ENCODE results near the gene ABHD8. TPM values are rescaled to one million over a fixed set of nuclear protein-coding genes. Genes with fewer than 3 reads are reported as not detected.

Gene ABHD8
- total and polyA plus RNA-seq, 2 experiments from 2014 or later: 5.5 to 16.5 TPM

DNA sequence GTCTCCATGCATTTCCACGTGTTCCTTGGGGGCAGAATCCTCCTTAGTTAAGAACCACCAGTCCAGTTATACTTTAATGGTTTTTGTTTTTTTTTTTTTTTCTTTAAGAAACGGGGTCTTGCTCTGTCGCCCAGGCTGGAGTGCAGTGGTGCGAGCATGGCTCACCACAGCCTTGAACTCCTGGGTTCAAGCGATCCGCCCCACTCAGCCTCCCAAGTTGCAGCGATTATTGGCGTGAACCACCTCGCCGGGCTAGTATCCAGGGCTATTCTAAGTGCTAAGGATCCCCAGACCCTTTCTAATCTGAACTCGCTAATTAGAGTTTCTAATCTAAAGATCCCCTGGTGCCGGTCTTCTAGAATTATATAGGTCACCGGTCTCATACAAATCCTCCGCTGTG, 9.6 kb downstream of the ABHD8 start:
- Histone ChIP-seq H3K4me2 (peak overlapping the region; percentile 83; the same call in 1 of the 2 replicates), H3K79me2 (replicated peaks; ENCODE audit: insufficient read depth) (peaks cover 15% of the 10 kb centered on the region), H3K4me3 (peak overlapping the region; percentile 61), H3K4me1 (ENCODE audit: insufficient read depth) (peaks cover 11% of the 10 kb centered on the region), H3K36me3 (ENCODE audit: insufficient read depth) (no peaks in the 10 kb centered on the region; the same call in 1 of the 2 replicates), H3K27me3 (ENCODE audit: insufficient read depth) (no peaks in the 10 kb centered on the region), H2AFZ (no peak overlapping the region), H3K27ac (ENCODE audit: low read depth) (peak overlapping the region; percentile 84; the same call in 1 of the 2 replicates), H3K9me2 (ENCODE audit: insufficient read depth) (no peaks in the 10 kb centered on the region), H4K20me1 (replicated peaks; ENCODE audit: insufficient read depth) (no peaks in the 10 kb centered on the region; the same call in 1 of the 2 replicates), H3F3A (replicated peaks; ENCODE audit: low read depth) (peaks cover 22% of the 10 kb centered on the region)
- peak overlapping the region; percentile 82 for H3K4me3 Mint-ChIP-seq
- DNase-seq (ENCODE audit: low spot score): no peak
- H3K27me3 Mint-ChIP-seq (ENCODE audit: insufficient read depth, low read depth, poor library complexity): peaks cover 20% of the 10 kb centered on the region
- H3K36me3 Mint-ChIP-seq (ENCODE audit: low read depth): peaks cover 27% of the 10 kb centered on the region
- H3K9me3 Mint-ChIP-seq: peaks cover 8% of the 10 kb centered on the region; the same call in 2 of the 3 replicates
- H3K4me1 Mint-ChIP-seq: peaks cover 6% of the 10 kb centered on the region
- no peak overlapping the region; the same call in 1 of the 2 replicates for H3K27ac Mint-ChIP-seq
- no peak for ATAC-seq
- TF ChIP-seq CREB1 (CRISPR knock-in tag; IDR thresholded peaks at IDR 0.05; ENCODE audit: low read depth): no peak
- no peak for TF ChIP-seq EZH2 (IDR thresholded peaks at IDR 0.05; ENCODE audit: low read depth, unreplicated experiment)
- no peak for TF ChIP-seq POLR2AphosphoS5 (IDR thresholded peaks at IDR 0.05; ENCODE audit: low read depth)
- no peak for TF ChIP-seq JUNB (IDR thresholded peaks at IDR 0.05; ENCODE audit: unreplicated experiment)
- TF ChIP-seq, protein P1, sequence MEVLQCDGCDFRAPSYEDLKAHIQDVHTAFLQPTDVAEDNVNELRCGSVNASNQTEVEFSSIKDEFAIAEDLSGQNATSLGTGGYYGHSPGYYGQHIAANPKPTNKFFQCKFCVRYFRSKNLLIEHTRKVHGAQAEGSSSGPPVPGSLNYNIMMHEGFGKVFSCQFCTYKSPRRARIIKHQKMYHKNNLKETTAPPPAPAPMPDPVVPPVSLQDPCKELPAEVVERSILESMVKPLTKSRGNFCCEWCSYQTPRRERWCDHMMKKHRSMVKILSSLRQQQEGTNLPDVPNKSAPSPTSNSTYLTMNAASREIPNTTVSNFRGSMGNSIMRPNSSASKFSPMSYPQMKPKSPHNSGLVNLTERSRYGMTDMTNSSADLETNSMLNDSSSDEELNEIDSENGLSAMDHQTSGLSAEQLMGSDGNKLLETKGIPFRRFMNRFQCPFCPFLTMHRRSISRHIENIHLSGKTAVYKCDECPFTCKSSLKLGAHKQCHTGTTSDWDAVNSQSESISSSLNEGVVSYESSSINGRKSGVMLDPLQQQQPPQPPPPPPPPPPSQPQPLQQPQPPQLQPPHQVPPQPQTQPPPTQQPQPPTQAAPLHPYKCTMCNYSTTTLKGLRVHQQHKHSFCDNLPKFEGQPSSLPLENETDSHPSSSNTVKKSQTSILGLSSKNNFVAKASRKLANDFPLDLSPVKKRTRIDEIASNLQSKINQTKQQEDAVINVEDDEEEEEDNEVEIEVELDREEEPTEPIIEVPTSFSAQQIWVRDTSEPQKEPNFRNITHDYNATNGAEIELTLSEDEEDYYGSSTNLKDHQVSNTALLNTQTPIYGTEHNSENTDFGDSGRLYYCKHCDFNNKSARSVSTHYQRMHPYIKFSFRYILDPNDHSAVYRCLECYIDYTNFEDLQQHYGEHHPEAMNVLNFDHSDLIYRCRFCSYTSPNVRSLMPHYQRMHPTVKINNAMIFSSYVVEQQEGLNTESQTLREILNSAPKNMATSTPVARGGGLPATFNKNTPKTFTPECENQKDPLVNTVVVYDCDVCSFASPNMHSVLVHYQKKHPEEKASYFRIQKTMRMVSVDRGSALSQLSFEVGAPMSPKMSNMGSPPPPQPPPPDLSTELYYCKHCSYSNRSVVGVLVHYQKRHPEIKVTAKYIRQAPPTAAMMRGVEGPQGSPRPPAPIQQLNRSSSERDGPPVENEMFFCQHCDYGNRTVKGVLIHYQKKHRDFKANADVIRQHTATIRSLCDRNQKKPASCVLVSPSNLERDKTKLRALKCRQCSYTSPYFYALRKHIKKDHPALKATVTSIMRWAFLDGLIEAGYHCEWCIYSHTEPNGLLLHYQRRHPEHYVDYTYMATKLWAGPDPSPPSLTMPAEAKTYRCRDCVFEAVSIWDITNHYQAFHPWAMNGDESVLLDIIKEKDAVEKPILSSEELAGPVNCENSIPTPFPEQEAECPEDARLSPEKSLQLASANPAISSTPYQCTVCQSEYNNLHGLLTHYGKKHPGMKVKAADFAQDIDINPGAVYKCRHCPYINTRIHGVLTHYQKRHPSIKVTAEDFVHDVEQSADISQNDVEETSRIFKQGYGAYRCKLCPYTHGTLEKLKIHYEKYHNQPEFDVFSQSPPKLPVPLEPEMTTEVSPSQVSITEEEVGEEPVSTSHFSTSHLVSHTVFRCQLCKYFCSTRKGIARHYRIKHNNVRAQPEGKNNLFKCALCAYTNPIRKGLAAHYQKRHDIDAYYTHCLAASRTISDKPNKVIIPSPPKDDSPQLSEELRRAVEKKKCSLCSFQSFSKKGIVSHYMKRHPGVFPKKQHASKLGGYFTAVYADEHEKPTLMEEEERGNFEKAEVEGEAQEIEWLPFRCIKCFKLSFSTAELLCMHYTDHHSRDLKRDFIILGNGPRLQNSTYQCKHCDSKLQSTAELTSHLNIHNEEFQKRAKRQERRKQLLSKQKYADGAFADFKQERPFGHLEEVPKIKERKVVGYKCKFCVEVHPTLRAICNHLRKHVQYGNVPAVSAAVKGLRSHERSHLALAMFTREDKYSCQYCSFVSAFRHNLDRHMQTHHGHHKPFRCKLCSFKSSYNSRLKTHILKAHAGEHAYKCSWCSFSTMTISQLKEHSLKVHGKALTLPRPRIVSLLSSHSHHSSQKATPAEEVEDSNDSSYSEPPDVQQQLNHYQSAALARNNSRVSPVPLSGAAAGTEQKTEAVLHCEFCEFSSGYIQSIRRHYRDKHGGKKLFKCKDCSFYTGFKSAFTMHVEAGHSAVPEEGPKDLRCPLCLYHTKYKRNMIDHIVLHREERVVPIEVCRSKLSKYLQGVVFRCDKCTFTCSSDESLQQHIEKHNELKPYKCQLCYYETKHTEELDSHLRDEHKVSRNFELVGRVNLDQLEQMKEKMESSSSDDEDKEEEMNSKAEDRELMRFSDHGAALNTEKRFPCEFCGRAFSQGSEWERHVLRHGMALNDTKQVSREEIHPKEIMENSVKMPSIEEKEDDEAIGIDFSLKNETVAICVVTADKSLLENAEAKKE (CRISPR knock-in tag; IDR thresholded peaks at IDR 0.05): no peak
- TF ChIP-seq, protein P2, sequence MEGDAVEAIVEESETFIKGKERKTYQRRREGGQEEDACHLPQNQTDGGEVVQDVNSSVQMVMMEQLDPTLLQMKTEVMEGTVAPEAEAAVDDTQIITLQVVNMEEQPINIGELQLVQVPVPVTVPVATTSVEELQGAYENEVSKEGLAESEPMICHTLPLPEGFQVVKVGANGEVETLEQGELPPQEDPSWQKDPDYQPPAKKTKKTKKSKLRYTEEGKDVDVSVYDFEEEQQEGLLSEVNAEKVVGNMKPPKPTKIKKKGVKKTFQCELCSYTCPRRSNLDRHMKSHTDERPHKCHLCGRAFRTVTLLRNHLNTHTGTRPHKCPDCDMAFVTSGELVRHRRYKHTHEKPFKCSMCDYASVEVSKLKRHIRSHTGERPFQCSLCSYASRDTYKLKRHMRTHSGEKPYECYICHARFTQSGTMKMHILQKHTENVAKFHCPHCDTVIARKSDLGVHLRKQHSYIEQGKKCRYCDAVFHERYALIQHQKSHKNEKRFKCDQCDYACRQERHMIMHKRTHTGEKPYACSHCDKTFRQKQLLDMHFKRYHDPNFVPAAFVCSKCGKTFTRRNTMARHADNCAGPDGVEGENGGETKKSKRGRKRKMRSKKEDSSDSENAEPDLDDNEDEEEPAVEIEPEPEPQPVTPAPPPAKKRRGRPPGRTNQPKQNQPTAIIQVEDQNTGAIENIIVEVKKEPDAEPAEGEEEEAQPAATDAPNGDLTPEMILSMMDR (conservative IDR thresholded peaks at IDR 0.05; ENCODE audit: low read depth in 2 of 2): no peak
- TF ChIP-seq EZH2phosphoT487 (IDR thresholded peaks at IDR 0.05; ENCODE audit: unreplicated experiment): no peak
- no peak for TF ChIP-seq NANOG (IDR thresholded peaks at IDR 0.05; ENCODE audit: borderline replicate concordance)
- TF ChIP-seq, protein P3, sequence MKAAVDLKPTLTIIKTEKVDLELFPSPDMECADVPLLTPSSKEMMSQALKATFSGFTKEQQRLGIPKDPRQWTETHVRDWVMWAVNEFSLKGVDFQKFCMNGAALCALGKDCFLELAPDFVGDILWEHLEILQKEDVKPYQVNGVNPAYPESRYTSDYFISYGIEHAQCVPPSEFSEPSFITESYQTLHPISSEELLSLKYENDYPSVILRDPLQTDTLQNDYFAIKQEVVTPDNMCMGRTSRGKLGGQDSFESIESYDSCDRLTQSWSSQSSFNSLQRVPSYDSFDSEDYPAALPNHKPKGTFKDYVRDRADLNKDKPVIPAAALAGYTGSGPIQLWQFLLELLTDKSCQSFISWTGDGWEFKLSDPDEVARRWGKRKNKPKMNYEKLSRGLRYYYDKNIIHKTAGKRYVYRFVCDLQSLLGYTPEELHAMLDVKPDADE (IDR thresholded peaks at IDR 0.05): no peak
- TF ChIP-seq STAT1 (IDR thresholded peaks at IDR 0.05; ENCODE audit: unreplicated experiment): no peak
- TF ChIP-seq, protein P4, sequence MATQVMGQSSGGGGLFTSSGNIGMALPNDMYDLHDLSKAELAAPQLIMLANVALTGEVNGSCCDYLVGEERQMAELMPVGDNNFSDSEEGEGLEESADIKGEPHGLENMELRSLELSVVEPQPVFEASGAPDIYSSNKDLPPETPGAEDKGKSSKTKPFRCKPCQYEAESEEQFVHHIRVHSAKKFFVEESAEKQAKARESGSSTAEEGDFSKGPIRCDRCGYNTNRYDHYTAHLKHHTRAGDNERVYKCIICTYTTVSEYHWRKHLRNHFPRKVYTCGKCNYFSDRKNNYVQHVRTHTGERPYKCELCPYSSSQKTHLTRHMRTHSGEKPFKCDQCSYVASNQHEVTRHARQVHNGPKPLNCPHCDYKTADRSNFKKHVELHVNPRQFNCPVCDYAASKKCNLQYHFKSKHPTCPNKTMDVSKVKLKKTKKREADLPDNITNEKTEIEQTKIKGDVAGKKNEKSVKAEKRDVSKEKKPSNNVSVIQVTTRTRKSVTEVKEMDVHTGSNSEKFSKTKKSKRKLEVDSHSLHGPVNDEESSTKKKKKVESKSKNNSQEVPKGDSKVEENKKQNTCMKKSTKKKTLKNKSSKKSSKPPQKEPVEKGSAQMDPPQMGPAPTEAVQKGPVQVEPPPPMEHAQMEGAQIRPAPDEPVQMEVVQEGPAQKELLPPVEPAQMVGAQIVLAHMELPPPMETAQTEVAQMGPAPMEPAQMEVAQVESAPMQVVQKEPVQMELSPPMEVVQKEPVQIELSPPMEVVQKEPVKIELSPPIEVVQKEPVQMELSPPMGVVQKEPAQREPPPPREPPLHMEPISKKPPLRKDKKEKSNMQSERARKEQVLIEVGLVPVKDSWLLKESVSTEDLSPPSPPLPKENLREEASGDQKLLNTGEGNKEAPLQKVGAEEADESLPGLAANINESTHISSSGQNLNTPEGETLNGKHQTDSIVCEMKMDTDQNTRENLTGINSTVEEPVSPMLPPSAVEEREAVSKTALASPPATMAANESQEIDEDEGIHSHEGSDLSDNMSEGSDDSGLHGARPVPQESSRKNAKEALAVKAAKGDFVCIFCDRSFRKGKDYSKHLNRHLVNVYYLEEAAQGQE (IDR thresholded peaks at IDR 0.05; ENCODE audit: unreplicated experiment): no peak
- no peak for TF ChIP-seq ZNF114 (CRISPR knock-in tag; IDR thresholded peaks at IDR 0.05)
- TF ChIP-seq ZNF331 (CRISPR knock-in tag; IDR thresholded peaks at IDR 0.05; ENCODE audit: low read depth): no peak
